Endothelial cell of umbilical vein (primary cell): ENCODE data around the gene CDS2. TPM values are rescaled to one million over a fixed set of nuclear protein-coding genes. Genes with fewer than 3 reads are reported as not detected.

Experiments
- BruUV-seq: library from RNA; stranded (reverse); fragments of 400-500 nt; replicated peaks from 2 replicates; lab custom pipeline; 2021; lab: Mats Ljungman, UMichigan
- CTCF ChIA-PET: fragments of 300-600, 350-600 bp; sonication (Branson Sonifier 250); formaldehyde crosslinking; loops from one replicate; lab custom pipeline; 2021; ENCODE audit warnings: antibody characterized with exemption, inconsistent platforms; lab: Charles Lee
- POLR2A ChIA-PET: fragments of 300-600, 350-600 bp; sonication (Branson Sonifier 250); formaldehyde crosslinking; loops from one replicate; lab custom pipeline; 2021; ENCODE audit warnings: antibody characterized with exemption, inconsistent platforms; lab: Charles Lee
- DNase-seq: peaks from one replicate; pipeline ENCODE4 v3.0.0-alpha.2; 2011; ENCODE audit warnings: low read depth, low spot score
- FAIRE-seq: peaks from 2 replicates; lab custom pipeline; 2011; peaks lifted over from hg19 to GRCh38; lab: Jason Lieb, UNC
- H2AFZ ChIP-seq: 2 replicates; pipeline ENCODE4 v1.6.0; 2012; ENCODE audit warnings: low read depth, low read length, control low read depth, inconsistent platforms
- H3K27ac ChIP-seq: 2 replicates; pipeline ENCODE4 v1.5.1; 2011; ENCODE audit warnings: low read depth, mild to moderate bottlenecking, control low read depth, low read length, moderate library complexity; ENCODE audit not compliant: insufficient read depth
- H3K27me3 ChIP-seq, 2 experiments: 2 replicates each; pipeline versions ENCODE4 v1.6.0 to v1.6.1; 2011; ENCODE audit warnings: low read length in 2 of 2, mixed read lengths in 1 of 2; ENCODE audit not compliant: control insufficient read depth in 2 of 2, insufficient read depth in 2 of 2
- H3K36me3 ChIP-seq, 2 experiments: 2 replicates in 1 of 2; 3 replicates in 1 of 2; pipeline ENCODE4 v1.5.1; 2011; ENCODE audit warnings: low read length in 2 of 2, mild to moderate bottlenecking in 1 of 2, moderate library complexity in 1 of 2; ENCODE audit not compliant: control insufficient read depth in 2 of 2, insufficient read depth in 2 of 2; ENCODE audit errors: extremely low read depth in 1 of 2
- H3K4me1 ChIP-seq: 3 replicates; pipeline ENCODE4 v1.5.1; 2011; ENCODE audit warnings: mild to moderate bottlenecking, low read length; ENCODE audit not compliant: control insufficient read depth, insufficient read depth; ENCODE audit errors: extremely low read depth
- H3K4me2 ChIP-seq: 2 replicates; pipeline ENCODE4 v1.6.1; 2011; ENCODE audit warnings: low read length, control low read depth, mixed read lengths; ENCODE audit not compliant: insufficient read depth
- H3K4me3 ChIP-seq, 3 experiments: fragments of 200-600 bp in 1 of 3; sonication (generic), shearing (Covaris generic) in 1 of 3; replicated peaks in 1 of 3; 2 replicates each; pipeline ENCODE4 v1.5.1; 2011 to 2016; ENCODE audit warnings: control low read depth in 3 of 3, low read length in 3 of 3, mild to moderate bottlenecking in 2 of 3, inconsistent platforms in 1 of 3, low read depth in 1 of 3, moderate library complexity in 1 of 3; ENCODE audit not compliant: insufficient read depth in 1 of 3
- H3K79me2 ChIP-seq: 2 replicates; pipeline ENCODE4 v1.6.0; 2012; ENCODE audit warnings: low read length, inconsistent platforms; ENCODE audit not compliant: control insufficient read depth, insufficient read depth
- H3K9ac ChIP-seq: replicated peaks from 2 replicates; pipeline ENCODE3; 2011; ENCODE audit warnings: low read length, control low read depth; ENCODE audit not compliant: insufficient read depth; ENCODE audit errors: extremely low read depth
- H3K9me1 ChIP-seq: replicated peaks from 3 replicates; pipeline ENCODE4 v1.6.0; 2011; ENCODE audit warnings: mild to moderate bottlenecking, low read length; ENCODE audit not compliant: control insufficient read depth, insufficient read depth; ENCODE audit errors: extremely low read depth
- H3K9me3 ChIP-seq: replicated peaks from 2 replicates; pipeline ENCODE4 v1.5.1; 2012; ENCODE audit warnings: low read length, inconsistent platforms; ENCODE audit not compliant: control insufficient read depth, insufficient read depth
- H4K20me1 ChIP-seq: replicated peaks from 2 replicates; pipeline ENCODE3; 2011; ENCODE audit warnings: mild to moderate bottlenecking, low read length; ENCODE audit not compliant: control insufficient read depth, insufficient read depth; ENCODE audit errors: extremely low read depth
- EZH2 ChIP-seq: IDR thresholded peaks from 2 replicates; pipeline ENCODE4 v1.6.1; 2012; ENCODE audit warnings: borderline replicate concordance, low read depth, mild to moderate bottlenecking, moderate library complexity, low read length, inconsistent platforms; ENCODE audit not compliant: severe bottlenecking
- FOS ChIP-seq: IDR thresholded peaks from 2 replicates; pipeline ENCODE4 v1.6.1; 2011; ENCODE audit warnings: mild to moderate bottlenecking, low read length, moderate library complexity, borderline replicate concordance; ENCODE audit not compliant: insufficient read depth
- GATA2 ChIP-seq: IDR thresholded peaks from 2 replicates; pipeline ENCODE4 v1.7.0; 2011; ENCODE audit warnings: low read depth, mild to moderate bottlenecking, moderate library complexity, mixed read lengths, low read length; ENCODE audit not compliant: insufficient read length, insufficient read depth
- JUN ChIP-seq: IDR thresholded peaks from 2 replicates; pipeline ENCODE4 v1.6.1; 2011; ENCODE audit warnings: borderline replicate concordance, low read depth; ENCODE audit not compliant: insufficient read length, insufficient read depth
- MYC ChIP-seq: IDR thresholded peaks from one replicate; pipeline ENCODE4 v1.6.1; 2011; ENCODE audit warnings: mild to moderate bottlenecking, low read depth, low read length
- POLR2A ChIP-seq: IDR thresholded peaks from 2 replicates; pipeline ENCODE4 v1.6.1; 2012; ENCODE audit warnings: low read depth, mild to moderate bottlenecking, control low read depth, low read length
- POLR2AphosphoS5 ChIP-seq: IDR thresholded peaks from 2 replicates; pipeline ENCODE4 v1.6.1; 2012; ENCODE audit warnings: low read depth, mild to moderate bottlenecking, control low read depth, low read length, moderate library complexity; ENCODE audit not compliant: insufficient read depth
- dilution Hi-C: fragments of 300-500 bp; cut with MboI; formaldehyde crosslinking; loops from one replicate; pipeline ENCODE4 v1.15.0; 2019; ENCODE audit warnings: low sequenced_read_pairs; ENCODE audit not compliant: extremely low pct_ligation_motif_present
- intact Hi-C: fragments of 100-400 bp; cut with micrococcal nuclease; formaldehyde crosslinking; loops from one replicate; pipeline ENCODE4 v1.10.0; 2022
- polyA plus RNA-seq, 4 experiments: library from polyadenylated mRNA; depleted of rRNA in 3 of 4; stranded (reverse) in 3 of 4; unstranded in 1 of 4; fragments of >200 nt; gene quantifications; 2 replicates each; pipeline versions ENCODE4 v1.2.1 to v1.2.3, GENCODE V29; 2011 to 2012; ENCODE audit warnings: missing spikeins in 1 of 4
- total RNA-seq: library from RNA; stranded (reverse); gene quantifications from 2 replicates; pipeline ENCODE4 v1.2.3, GENCODE V29; 2021
- TF ChIP-seq, protein P1 (sequence below): IDR thresholded peaks from 2 replicates; pipeline ENCODE4 v1.6.1; 2011; ENCODE audit not compliant: insufficient read depth, insufficient read length
- TF ChIP-seq, protein P2 (sequence below), 2 donors: IDR thresholded peaks; 1 replicate in 1 of 2; 2 replicates in 1 of 2; pipeline ENCODE4 v1.5.1; 2011; ENCODE audit warnings: low read length in 2 of 2, mild to moderate bottlenecking in 2 of 2, moderate library complexity in 2 of 2, control low read depth in 1 of 2, inconsistent platforms in 1 of 2, low read depth in 1 of 2; ENCODE audit not compliant: insufficient read depth in 1 of 2; ENCODE audit errors: extremely low read depth in 1 of 2

CDS2 gene
- total and polyA plus RNA-seq, 2 donors (not counting 3 experiments of a cell fraction or from before 2014, with no cell fraction given) = 47.0 to 49.0 TPM

DNA sequence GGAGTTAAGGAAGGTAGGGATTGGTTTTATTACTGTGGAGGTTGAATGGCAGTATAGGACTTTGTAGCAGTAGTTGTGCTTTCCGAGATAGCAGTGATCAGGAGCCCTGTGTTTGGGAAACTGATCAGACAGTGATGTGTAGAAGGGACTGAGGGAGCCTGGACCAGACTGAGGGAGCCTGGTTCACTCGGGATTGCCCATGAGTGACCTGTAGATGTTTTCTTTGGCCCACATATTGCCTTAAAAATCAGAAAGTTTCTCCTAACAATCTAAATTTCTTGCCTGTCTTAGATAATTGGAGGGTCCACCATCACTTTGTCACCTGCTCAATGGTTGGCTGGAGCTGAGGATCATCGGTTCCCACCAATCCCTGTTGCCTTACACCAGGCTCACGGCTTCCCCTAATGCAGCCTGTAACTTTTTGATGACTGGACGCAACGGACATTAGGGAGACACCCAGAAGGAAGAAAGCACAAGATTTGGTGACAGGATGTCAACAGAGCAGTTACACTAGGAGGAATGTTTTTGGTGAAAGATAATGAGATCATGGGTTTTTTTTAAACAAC lies 1.1 kb downstream of the CDS2 start:
- Histone ChIP-seq H3K36me3 (no peaks in the 10 kb centered on the region), H3K4me3 (peak overlapping the region; percentile 55 to 87 (median 58)), H4K20me1 (no peaks in the 10 kb centered on the region), H3K9me1 (no peaks in the 10 kb centered on the region), H3K27me3 (no peaks in the 10 kb centered on the region), H3K9ac (no peak overlapping the region), H3K4me2 (peak overlapping the region; percentile 62), H3K9me3 (no peaks in the 10 kb centered on the region), H2AFZ (peak overlapping the region; percentile 40), H3K4me1 (peaks cover 10% of the 10 kb centered on the region), H3K27ac (no peak overlapping the region), H3K79me2 (peaks cover 28% of the 10 kb centered on the region)
- intact Hi-C loops (loop anchor here (2.0 to 10.0 kb wide), 2 partner anchors 227 to 321 kb away; no protein-coding TSS in a partner anchor), dilution Hi-C loops (no loop called here)
- BruUV-seq = no TSS peak
- no peak for DNase-seq
- TF ChIP-seq, protein P1, sequence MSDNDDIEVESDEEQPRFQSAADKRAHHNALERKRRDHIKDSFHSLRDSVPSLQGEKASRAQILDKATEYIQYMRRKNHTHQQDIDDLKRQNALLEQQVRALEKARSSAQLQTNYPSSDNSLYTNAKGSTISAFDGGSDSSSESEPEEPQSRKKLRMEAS = no peak
- TF ChIP-seq JUN (no peak), FOS (no peak), POLR2A (no peak), GATA2 (no peak), POLR2AphosphoS5 (no peak), MYC (no peak), EZH2 (no peak)
- TF ChIP-seq, protein P2, sequence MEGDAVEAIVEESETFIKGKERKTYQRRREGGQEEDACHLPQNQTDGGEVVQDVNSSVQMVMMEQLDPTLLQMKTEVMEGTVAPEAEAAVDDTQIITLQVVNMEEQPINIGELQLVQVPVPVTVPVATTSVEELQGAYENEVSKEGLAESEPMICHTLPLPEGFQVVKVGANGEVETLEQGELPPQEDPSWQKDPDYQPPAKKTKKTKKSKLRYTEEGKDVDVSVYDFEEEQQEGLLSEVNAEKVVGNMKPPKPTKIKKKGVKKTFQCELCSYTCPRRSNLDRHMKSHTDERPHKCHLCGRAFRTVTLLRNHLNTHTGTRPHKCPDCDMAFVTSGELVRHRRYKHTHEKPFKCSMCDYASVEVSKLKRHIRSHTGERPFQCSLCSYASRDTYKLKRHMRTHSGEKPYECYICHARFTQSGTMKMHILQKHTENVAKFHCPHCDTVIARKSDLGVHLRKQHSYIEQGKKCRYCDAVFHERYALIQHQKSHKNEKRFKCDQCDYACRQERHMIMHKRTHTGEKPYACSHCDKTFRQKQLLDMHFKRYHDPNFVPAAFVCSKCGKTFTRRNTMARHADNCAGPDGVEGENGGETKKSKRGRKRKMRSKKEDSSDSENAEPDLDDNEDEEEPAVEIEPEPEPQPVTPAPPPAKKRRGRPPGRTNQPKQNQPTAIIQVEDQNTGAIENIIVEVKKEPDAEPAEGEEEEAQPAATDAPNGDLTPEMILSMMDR (IDR thresholded peaks at IDR 0.05; ENCODE audit: extremely low read depth in 1 of 2, insufficient read depth in 1 of 2, low read depth in 1 of 2, low read length in 2 of 2) = no peak
- ChIA-PET POLR2A (interaction anchor here (1.5 kb wide), 1 partner anchor 7 kb away, joined by 3 read pairs; no protein-coding TSS in a partner anchor), CTCF (interaction anchor here (1.4 to 5.6 kb wide), 6 partner anchors 29 to 94 kb away, joined by 3 to 371 read pairs (median 34); no protein-coding TSS in a partner anchor)
- FAIRE-seq = peak; percentile 47
